Glutamatergic neuron (in vitro differentiated cells): Measurements from ENCODE around the gene MBTPS1. TPM values are rescaled to one million over a fixed set of nuclear protein-coding genes. Genes with fewer than 3 reads are reported as not detected.

Experiments used
- DNase-seq: peaks from one replicate; pipeline ENCODE4 v3.0.0; 2022
- H3K27ac Mint-ChIP-seq: one replicate; pipeline ENCODE4 v1.8.0; 2020; ENCODE audit warnings: mild to moderate bottlenecking, mixed read lengths, inconsistent platforms; ENCODE audit not compliant: unreplicated experiment
- H3K27me3 Mint-ChIP-seq: one replicate; pipeline ENCODE4 v1.8.0; 2020; ENCODE audit warnings: mild to moderate bottlenecking, moderate library complexity, mixed read lengths, inconsistent platforms; ENCODE audit not compliant: unreplicated experiment
- H3K36me3 Mint-ChIP-seq: one replicate; pipeline ENCODE4 v1.8.0; 2020; ENCODE audit warnings: mild to moderate bottlenecking, mixed read lengths, inconsistent platforms; ENCODE audit not compliant: unreplicated experiment
- H3K4me1 Mint-ChIP-seq: one replicate; pipeline ENCODE4 v1.8.0; 2020; ENCODE audit warnings: mild to moderate bottlenecking, low read depth, mixed read lengths, inconsistent platforms; ENCODE audit not compliant: unreplicated experiment
- H3K4me3 Mint-ChIP-seq: one replicate; pipeline ENCODE4 v1.8.0; 2020; ENCODE audit warnings: mild to moderate bottlenecking, mixed read lengths, inconsistent platforms; ENCODE audit not compliant: unreplicated experiment
- H3K9me3 Mint-ChIP-seq: one replicate; pipeline ENCODE4 v1.8.0; 2020; ENCODE audit warnings: mild to moderate bottlenecking, moderate library complexity, mixed read lengths, inconsistent platforms; ENCODE audit not compliant: unreplicated experiment
- total RNA-seq: library from RNA; stranded (reverse); fragmentation: NEBNext Ultra II Directional; extraction: Animal tissue kit (Norgen Biotek cat#: 25700); gene quantifications from one replicate; pipeline ENCODE4 v1.2.1, GENCODE V29; 2021; ENCODE audit not compliant: unreplicated experiment
- TF ChIP-seq, protein P1 (sequence below): fragments of 200-600 bp; sonication (generic); IDR thresholded peaks from one replicate; pipeline ENCODE4 v1.5.0; 2021; ENCODE audit not compliant: partially characterized antibody, unreplicated experiment

The MBTPS1 gene
- total RNA-seq, 1 donor from 2014 or later = 105 TPM

DNA sequence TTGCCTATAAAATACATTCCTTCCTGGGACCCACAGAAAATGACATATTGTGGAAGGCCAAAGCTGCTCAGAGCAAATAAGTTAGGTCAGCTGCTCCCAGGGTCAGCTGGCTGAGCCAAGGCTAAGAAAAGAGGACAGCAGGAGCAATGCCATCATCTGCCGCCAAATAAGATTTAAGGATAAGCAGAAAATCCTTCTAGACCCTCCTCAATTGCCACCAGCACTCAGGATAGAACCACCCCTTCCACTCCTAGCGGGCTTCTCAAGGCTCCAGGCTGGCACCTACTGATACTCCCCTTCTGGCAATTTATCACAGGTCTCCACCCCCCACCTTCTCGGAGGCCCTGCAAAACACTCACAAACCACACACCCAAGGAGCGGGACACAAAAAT, 22.9 kb downstream of the MBTPS1 start:
- peak overlapping the region; percentile 76 for H3K27ac Mint-ChIP-seq
- DNase-seq = no peak
- TF ChIP-seq, protein P1, sequence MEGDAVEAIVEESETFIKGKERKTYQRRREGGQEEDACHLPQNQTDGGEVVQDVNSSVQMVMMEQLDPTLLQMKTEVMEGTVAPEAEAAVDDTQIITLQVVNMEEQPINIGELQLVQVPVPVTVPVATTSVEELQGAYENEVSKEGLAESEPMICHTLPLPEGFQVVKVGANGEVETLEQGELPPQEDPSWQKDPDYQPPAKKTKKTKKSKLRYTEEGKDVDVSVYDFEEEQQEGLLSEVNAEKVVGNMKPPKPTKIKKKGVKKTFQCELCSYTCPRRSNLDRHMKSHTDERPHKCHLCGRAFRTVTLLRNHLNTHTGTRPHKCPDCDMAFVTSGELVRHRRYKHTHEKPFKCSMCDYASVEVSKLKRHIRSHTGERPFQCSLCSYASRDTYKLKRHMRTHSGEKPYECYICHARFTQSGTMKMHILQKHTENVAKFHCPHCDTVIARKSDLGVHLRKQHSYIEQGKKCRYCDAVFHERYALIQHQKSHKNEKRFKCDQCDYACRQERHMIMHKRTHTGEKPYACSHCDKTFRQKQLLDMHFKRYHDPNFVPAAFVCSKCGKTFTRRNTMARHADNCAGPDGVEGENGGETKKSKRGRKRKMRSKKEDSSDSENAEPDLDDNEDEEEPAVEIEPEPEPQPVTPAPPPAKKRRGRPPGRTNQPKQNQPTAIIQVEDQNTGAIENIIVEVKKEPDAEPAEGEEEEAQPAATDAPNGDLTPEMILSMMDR = no peak
- H3K36me3 Mint-ChIP-seq = no peaks in the 10 kb centered on the region
- peaks cover 7% of the 10 kb centered on the region for H3K27me3 Mint-ChIP-seq
- no peak overlapping the region for H3K4me3 Mint-ChIP-seq
- H3K4me1 Mint-ChIP-seq = peaks cover 49% of the 10 kb centered on the region
- H3K9me3 Mint-ChIP-seq = peaks cover 10% of the 10 kb centered on the region

DNA sequence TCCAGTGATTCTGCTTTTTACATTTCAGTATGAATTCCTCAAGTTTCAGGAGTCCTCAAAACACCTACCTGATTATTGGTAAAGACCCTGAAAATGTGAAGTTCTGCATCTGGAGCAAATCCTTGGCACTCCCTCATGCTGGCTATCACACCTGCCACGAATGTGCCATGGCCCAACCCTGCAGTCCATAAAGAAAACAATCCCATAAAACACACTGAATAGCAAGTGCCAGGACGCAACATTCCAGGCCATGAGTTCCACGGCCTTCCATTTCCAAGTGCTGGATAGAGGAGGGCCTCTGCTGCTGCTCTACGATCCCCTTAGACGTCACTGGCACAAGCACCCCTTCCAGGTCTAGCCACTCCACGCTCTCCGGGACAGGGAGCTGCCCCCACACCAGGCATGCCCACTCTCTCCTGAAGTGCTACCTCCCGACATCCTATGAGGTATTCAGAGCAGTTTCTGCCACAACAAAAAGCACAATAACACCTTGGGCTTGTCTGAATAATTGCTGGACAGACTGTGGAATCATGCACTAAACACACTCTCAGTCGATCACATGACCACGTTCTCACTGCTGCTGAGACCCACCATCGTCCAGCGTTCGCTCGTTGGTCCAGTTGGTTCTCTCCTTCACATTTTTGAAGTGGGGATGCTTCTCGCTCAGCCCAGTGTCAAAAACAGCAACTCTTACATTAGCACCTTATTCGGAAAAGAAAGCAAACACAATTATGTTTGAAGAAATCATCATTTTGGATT, 23.4 kb downstream of the MBTPS1 start:
- peak overlapping the region; percentile 76 for H3K27ac Mint-ChIP-seq
- no peak for DNase-seq
- H3K4me3 Mint-ChIP-seq = no peak overlapping the region
- H3K4me1 Mint-ChIP-seq = peaks cover 55% of the 10 kb centered on the region
- no peaks in the 10 kb centered on the region for H3K36me3 Mint-ChIP-seq
- TF ChIP-seq, protein P1 = no peak
- peaks cover 13% of the 10 kb centered on the region for H3K27me3 Mint-ChIP-seq
- peaks cover 16% of the 10 kb centered on the region for H3K9me3 Mint-ChIP-seq

- H3K27ac Mint-ChIP-seq = peak overlapping the region; percentile 95
- peaks cover 18% of the 10 kb centered on the region for H3K27me3 Mint-ChIP-seq
- DNase-seq = peak; percentile 30
- peaks cover 72% of the 10 kb centered on the region for H3K4me1 Mint-ChIP-seq
- H3K36me3 Mint-ChIP-seq = no peaks in the 10 kb centered on the region
- H3K9me3 Mint-ChIP-seq = peaks cover 26% of the 10 kb centered on the region
- H3K4me3 Mint-ChIP-seq = peak overlapping the region; percentile 78
- TF ChIP-seq, protein P1 = no peak
Measured at GRCh38 chr16:84091460-84091859, 25.3 kb downstream of the MBTPS1 start.

DNA sequence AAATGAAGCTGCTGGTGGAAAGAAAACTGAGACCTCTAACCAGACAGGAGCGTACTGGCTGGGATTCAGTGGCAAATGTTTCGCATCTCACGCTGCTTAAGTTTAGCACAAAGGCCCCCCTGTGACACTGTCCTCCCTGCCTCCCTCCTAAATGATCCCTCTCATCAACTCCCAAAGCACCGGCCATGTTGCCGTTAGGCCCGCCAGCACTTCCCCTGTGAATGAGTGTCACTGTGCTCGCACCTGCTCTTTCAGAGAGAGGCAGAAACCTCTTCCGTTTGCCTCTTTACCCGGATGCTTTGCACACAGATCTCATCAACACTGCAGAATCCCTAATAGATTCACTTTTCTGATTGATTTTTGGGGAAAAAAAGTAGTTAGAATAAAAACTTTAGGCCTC, 26.5 kb downstream of the MBTPS1 start:
- Mint-ChIP-seq H3K9me3 (peaks cover 28% of the 10 kb centered on the region), H3K27me3 (peaks cover 21% of the 10 kb centered on the region), H3K4me3 (peak overlapping the region; percentile 63), H3K27ac (peak overlapping the region; percentile 88), H3K4me1 (peaks cover 72% of the 10 kb centered on the region), H3K36me3 (no peaks in the 10 kb centered on the region)
- peak; percentile 40 for DNase-seq
- TF ChIP-seq, protein P1 = no peak

- peak; percentile 72 for DNase-seq
- TF ChIP-seq, protein P1 = peak; percentile 2
- H3K4me3 Mint-ChIP-seq = peak overlapping the region; percentile 78
- peaks cover 28% of the 10 kb centered on the region for H3K9me3 Mint-ChIP-seq
- H3K27me3 Mint-ChIP-seq = peaks cover 21% of the 10 kb centered on the region
- H3K4me1 Mint-ChIP-seq = peaks cover 64% of the 10 kb centered on the region
- H3K36me3 Mint-ChIP-seq = no peaks in the 10 kb centered on the region
- peak overlapping the region; percentile 92 for H3K27ac Mint-ChIP-seq
Measured at GRCh38 chr16:84088695-84089395, 27.9 kb downstream of the MBTPS1 start.
